ENCODE data around the gene GMEB1. TPM values are rescaled to one million over a fixed set of nuclear protein-coding genes. Genes with fewer than 3 reads are reported as not detected.

GMEB1 gene
- total RNA-seq, 4 donors from 2014 or later, result 6.6 to 13.6 (median 7.4) TPM

DNA sequence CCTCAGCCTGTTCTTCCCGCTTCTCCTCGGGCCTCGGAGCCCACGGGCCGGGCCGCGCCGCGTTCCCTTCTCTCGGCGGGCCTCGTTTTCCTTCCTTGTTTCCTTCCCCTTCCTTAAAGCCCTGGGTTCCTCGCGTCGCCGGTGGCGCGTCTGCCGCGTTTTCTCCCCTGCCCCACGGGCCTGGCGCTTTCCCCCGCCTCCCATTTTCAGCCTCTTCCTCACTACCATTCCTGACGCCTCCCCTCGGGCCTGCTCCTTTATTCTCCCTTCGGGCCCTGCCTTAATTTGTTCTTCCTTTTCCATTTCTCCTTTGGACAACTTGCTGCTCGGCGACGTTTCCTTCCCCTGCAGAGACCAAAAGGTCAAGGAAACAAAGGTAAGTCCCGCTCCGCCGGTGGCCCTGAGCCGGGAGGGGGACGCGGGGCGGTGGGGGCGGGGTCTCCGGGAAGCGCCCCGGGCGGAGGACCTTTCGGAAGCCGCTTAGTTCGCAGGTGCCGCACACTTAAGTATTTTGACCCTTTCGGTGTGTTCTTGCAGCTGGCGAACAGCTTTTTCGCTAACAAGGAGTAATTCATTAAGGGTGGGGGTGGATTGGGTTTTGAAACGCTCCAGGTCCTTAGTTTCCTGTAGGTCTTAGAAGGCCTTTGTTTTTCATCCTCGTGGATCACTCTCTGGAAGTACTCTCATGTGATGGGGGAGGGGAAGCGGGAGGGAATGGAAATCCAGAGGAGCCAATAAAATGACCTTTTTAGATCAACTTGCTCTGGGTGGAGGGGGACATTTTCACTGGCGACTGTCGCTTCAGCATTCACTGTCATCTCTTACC lies 68.9 kb downstream of the GMEB1 start:
- TF ChIP-seq, protein P1, sequence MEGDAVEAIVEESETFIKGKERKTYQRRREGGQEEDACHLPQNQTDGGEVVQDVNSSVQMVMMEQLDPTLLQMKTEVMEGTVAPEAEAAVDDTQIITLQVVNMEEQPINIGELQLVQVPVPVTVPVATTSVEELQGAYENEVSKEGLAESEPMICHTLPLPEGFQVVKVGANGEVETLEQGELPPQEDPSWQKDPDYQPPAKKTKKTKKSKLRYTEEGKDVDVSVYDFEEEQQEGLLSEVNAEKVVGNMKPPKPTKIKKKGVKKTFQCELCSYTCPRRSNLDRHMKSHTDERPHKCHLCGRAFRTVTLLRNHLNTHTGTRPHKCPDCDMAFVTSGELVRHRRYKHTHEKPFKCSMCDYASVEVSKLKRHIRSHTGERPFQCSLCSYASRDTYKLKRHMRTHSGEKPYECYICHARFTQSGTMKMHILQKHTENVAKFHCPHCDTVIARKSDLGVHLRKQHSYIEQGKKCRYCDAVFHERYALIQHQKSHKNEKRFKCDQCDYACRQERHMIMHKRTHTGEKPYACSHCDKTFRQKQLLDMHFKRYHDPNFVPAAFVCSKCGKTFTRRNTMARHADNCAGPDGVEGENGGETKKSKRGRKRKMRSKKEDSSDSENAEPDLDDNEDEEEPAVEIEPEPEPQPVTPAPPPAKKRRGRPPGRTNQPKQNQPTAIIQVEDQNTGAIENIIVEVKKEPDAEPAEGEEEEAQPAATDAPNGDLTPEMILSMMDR (IDR thresholded peaks at IDR 0.05; ENCODE audit: low read depth), result no peak

DNA sequence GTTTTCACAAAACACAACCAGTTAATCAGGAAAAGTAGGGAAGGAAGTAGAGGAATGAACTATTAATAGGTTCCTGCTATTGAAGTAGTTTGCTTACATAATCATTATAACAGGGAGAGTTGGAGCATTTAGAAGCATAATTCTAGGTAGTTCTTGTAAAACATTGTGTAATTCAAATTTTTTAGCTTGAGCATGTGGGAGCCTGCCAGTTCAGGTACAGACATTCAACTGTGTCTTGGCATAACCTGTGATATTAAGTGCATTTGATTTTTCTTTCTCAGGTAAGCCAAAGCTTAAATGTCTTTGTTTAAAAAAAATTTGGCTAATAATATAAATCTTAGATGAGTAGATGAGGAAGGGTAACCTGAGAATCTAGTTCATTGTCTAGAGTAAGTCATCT lies 71.5 kb downstream of the GMEB1 start:
- TF ChIP-seq, protein P1 (IDR thresholded peaks at IDR 0.05; ENCODE audit: low read depth), result no peak

GRCh38 chr1:28744184-28744583 lies 75.6 kb downstream of the GMEB1 start:
- TF ChIP-seq, protein P1 (IDR thresholded peaks at IDR 0.05; ENCODE audit: low read depth), result no peak

GRCh38 chr1:28745653-28746173 lies 77.1 kb downstream of the GMEB1 start:
- TF ChIP-seq, protein P1 (IDR thresholded peaks at IDR 0.05; ENCODE audit: low read depth), result no peak

GRCh38 chr1:28750330-28750729 lies 81.7 kb downstream of the GMEB1 start:
- TF ChIP-seq, protein P1 (IDR thresholded peaks at IDR 0.05; ENCODE audit: low read depth), result no peak

DNA sequence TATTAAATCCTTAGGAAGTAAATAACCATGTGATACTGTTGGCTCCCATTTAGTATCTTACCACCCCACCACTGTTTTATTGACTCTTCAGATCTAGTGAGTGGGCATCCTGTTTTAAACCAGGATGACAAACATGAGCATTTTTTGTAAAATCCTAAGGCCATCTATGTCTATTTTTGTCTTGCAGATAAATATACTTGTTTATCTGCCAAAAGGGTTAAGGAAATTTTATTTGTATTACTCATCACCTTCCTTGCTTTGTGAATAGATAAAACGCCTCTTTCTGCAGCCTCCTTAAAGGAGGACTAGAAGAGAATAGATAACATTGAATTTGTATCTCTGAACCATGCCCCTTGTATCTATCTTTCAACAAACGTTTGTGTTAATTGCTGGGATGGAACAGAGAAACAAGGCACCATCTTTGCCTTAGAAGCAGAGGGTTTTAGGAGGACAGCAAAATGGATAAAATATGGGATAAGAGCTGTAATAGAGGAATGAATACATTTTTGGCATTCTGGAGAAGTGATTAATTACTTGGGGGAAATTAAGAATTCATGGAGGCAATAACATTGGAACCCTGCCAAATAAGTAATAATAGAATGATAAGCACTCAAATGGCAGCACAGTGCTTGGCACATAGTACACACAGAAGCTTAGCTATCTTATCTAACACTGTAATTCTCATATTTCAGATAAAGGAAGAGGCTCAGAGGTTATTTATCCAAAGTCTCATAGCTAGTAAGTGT lies 82.9 kb downstream of the GMEB1 start:
- TF ChIP-seq, protein P1 (IDR thresholded peaks at IDR 0.05; ENCODE audit: low read depth), result no peak

DNA sequence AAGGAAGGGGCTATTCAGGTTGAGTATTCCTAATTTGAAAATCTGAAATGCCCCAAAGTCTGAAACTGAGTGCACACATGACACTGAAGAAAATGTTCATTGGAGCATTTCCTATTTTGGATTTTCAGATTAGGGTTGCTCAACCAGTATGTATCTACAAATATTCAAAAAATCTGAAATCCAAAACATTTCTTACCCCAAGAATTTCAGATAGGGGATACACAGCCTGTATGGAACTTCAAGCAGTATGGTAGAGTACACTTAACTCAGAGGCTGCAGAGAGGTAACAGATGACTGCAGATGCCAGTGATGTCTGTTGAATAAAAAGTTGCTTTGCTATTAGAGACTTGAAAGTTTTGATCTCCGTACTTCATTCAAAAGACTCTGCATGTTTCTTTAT lies 87.1 kb downstream of the GMEB1 start:
- TF ChIP-seq, protein P1 (IDR thresholded peaks at IDR 0.05; ENCODE audit: low read depth), result no peak

All from subcutaneous adipose tissue (tissue), 4 donors.